HepG2 (cell line): ENCODE results near the gene CALML6. TPM values are rescaled to one million over a fixed set of nuclear protein-coding genes. Genes with fewer than 3 reads are reported as not detected.

Source experiments
- ATAC-seq: fragments of 200-7000 bp; cut with Tn5 transposase; 3 replicates; pipeline ENCODE4 v1.9.1; 2020; ENCODE audit warnings: mild to moderate bottlenecking, moderate library complexity
- BruUV-seq: library from RNA; stranded (reverse); fragments of 400-500 nt; replicated peaks from 2 replicates; lab custom pipeline; 2021; lab: Mats Ljungman, UMichigan
- CTCF ChIA-PET: fragments of 300-600 bp; formaldehyde crosslinking; extraction: SDS; loops from one replicate; lab custom pipeline; 2021; ENCODE audit warnings: low total read pairs, inconsistent platforms, low intra/inter-chr PET ratio; lab: Yijun Ruan, JAX
- POLR2A ChIA-PET: fragments of 350-600 bp; sonication (Branson Sonifier 250); formaldehyde crosslinking; loops from one replicate; lab custom pipeline; 2020; ENCODE audit warnings: antibody characterized with exemption, inconsistent platforms; lab: Yijun Ruan, JAX
- DNase-seq: peaks from one replicate; pipeline ENCODE4 v3.0.0-alpha.2; 2015; ENCODE audit warnings: low spot score
- FAIRE-seq: peaks from 3 replicates; lab custom pipeline; 2011; peaks lifted over from hg19 to GRCh38; lab: Jason Lieb, UNC
- H2AFZ ChIP-seq: one replicate; pipeline ENCODE4 v1.6.1; 2011; ENCODE audit warnings: low read length, inconsistent platforms
- H3K27ac ChIP-seq: fragments of 300-600 bp; 3 replicates; pipeline ENCODE4 v1.8.0; 2011; ENCODE audit warnings: mixed run types, mild to moderate bottlenecking, mixed read lengths, low read length, inconsistent platforms; ENCODE audit not compliant: insufficient read depth; ENCODE audit errors: extremely low read length
- H3K27me3 ChIP-seq, 2 experiments: fragments of 200-600 bp in 1 of 2; 2 replicates in 1 of 2; 3 replicates in 1 of 2; pipeline versions ENCODE4 v1.6.0 to v1.8.0; 2011; ENCODE audit warnings: low read length in 2 of 2, mild to moderate bottlenecking in 2 of 2, moderate library complexity in 2 of 2, inconsistent platforms in 1 of 2; ENCODE audit not compliant: insufficient read depth in 2 of 2, control insufficient read depth in 1 of 2
- H3K36me3 ChIP-seq, 2 experiments: fragments of 200-600 bp in 1 of 2; replicated peaks in 1 of 2; 2 replicates in 1 of 2; 3 replicates in 1 of 2; pipeline versions ENCODE4 v1.5.1 to v1.8.0; 2011; ENCODE audit warnings: low read length in 2 of 2, inconsistent platforms in 1 of 2; ENCODE audit not compliant: insufficient read depth in 2 of 2, control insufficient read depth in 1 of 2
- H3K4me1 ChIP-seq: 2 replicates; pipeline ENCODE4 v1.5.1; 2012; ENCODE audit warnings: low read length, inconsistent platforms; ENCODE audit not compliant: insufficient read depth
- H3K4me2 ChIP-seq: 2 replicates; pipeline ENCODE4 v1.6.0; 2011; ENCODE audit warnings: low read depth, low read length, inconsistent platforms
- H3K4me3 ChIP-seq, 3 experiments: fragments of 200-600 bp in 1 of 3; sonication (generic), shearing (Covaris generic) in 1 of 3; replicated peaks in 1 of 3; 2 replicates each; pipeline ENCODE4 v1.5.1; 2011 to 2016; ENCODE audit warnings: low read length in 3 of 3, inconsistent platforms in 2 of 3, low read depth in 2 of 3, mild to moderate bottlenecking in 2 of 3, control low read depth in 1 of 3, mixed read lengths in 1 of 3; ENCODE audit not compliant: insufficient read depth in 1 of 3
- H3K79me2 ChIP-seq: one replicate; pipeline ENCODE4 v1.6.1; 2011; ENCODE audit warnings: low read length, inconsistent platforms; ENCODE audit not compliant: insufficient read depth
- H3K9ac ChIP-seq: 2 replicates; pipeline ENCODE4 v1.6.0; 2011; ENCODE audit warnings: mild to moderate bottlenecking, low read depth, low read length, inconsistent platforms; ENCODE audit not compliant: insufficient read depth
- H3K9me3 ChIP-seq: 2 replicates; pipeline ENCODE4 v1.5.1; 2012; ENCODE audit warnings: mild to moderate bottlenecking, low read length
- H4K20me1 ChIP-seq: 2 replicates; pipeline ENCODE4 v1.6.0; 2011; ENCODE audit warnings: inconsistent platforms, mild to moderate bottlenecking, low read length, moderate library complexity; ENCODE audit not compliant: insufficient read depth
- AHR ChIP-seq: IDR thresholded peaks from 2 replicates; pipeline ENCODE4 v1.6.1; 2018; ENCODE audit warnings: missing genetic modification reagents, missing compliant biosample characterization
- ELF1 ChIP-seq: sonication (generic); formaldehyde crosslinking; IDR thresholded peaks from 2 replicates; pipeline ENCODE4 v1.4.0; 2020; ENCODE audit warnings: missing genetic modification reagents
- FOSL2 ChIP-seq: sonication (generic); formaldehyde crosslinking; IDR thresholded peaks from 2 replicates; pipeline ENCODE4 v1.4.0; 2020; ENCODE audit warnings: missing genetic modification reagents
- FOXO1 ChIP-seq: sonication (generic); formaldehyde crosslinking; IDR thresholded peaks from 2 replicates; pipeline ENCODE4 v1.4.0; 2020; ENCODE audit warnings: missing genetic modification reagents
- HDAC1 ChIP-seq: sonication (generic); formaldehyde crosslinking; IDR thresholded peaks from 2 replicates; pipeline ENCODE4 v1.5.1; 2020; ENCODE audit warnings: mild to moderate bottlenecking, missing genetic modification reagents
- ISL2 ChIP-seq: sonication (generic); formaldehyde crosslinking; IDR thresholded peaks from 2 replicates; pipeline ENCODE4 v1.5.0; 2020; ENCODE audit warnings: missing genetic modification reagents
- LRRFIP1 ChIP-seq: sonication (generic); formaldehyde crosslinking; conservative IDR thresholded peaks from 2 replicates; pipeline ENCODE4 v1.4.0; 2020; ENCODE audit warnings: missing genetic modification reagents
- MTF2 ChIP-seq: sonication (generic); formaldehyde crosslinking; IDR thresholded peaks from 2 replicates; pipeline ENCODE4 v1.5.0; 2020; ENCODE audit warnings: missing genetic modification reagents, borderline replicate concordance
- NR2F2 ChIP-seq: IDR thresholded peaks from 2 replicates; pipeline ENCODE4 v1.6.1; 2012; ENCODE audit warnings: low read depth, inconsistent platforms, borderline replicate concordance
- PAXIP1 ChIP-seq: sonication (generic); formaldehyde crosslinking; conservative IDR thresholded peaks from 2 replicates; pipeline ENCODE4 v1.4.0; 2020; ENCODE audit warnings: mild to moderate bottlenecking, missing genetic modification reagents, moderate library complexity
- POLR2AphosphoS5 ChIP-seq: IDR thresholded peaks from 2 replicates; pipeline ENCODE4 v1.6.1; 2012; ENCODE audit warnings: low read depth, low read length
- SALL2 ChIP-seq: sonication (generic); formaldehyde crosslinking; IDR thresholded peaks from 2 replicates; pipeline ENCODE4 v1.8.1; 2023; ENCODE audit warnings: mild to moderate bottlenecking, missing genetic modification reagents, inconsistent platforms
- SNAI1 ChIP-seq: sonication (generic); formaldehyde crosslinking; IDR thresholded peaks from 2 replicates; pipeline ENCODE4 v1.5.0; 2020; ENCODE audit warnings: mild to moderate bottlenecking, missing genetic modification reagents, borderline replicate concordance
- ZBTB20 ChIP-seq: sonication (generic); formaldehyde crosslinking; IDR thresholded peaks from 2 replicates; pipeline ENCODE4 v1.8.1; 2023; ENCODE audit warnings: missing genetic modification reagents, low read depth, mild to moderate bottlenecking, borderline replicate concordance
- ZEB1 ChIP-seq: IDR thresholded peaks from 2 replicates; pipeline ENCODE4 v1.6.1; 2012; ENCODE audit warnings: mild to moderate bottlenecking, low read depth, inconsistent platforms; ENCODE audit not compliant: insufficient replicate concordance
- ZMYM4 ChIP-seq: sonication (generic); formaldehyde crosslinking; IDR thresholded peaks from 2 replicates; pipeline ENCODE4 v1.8.1; 2023; ENCODE audit warnings: mild to moderate bottlenecking, missing genetic modification reagents
- ZNF207 ChIP-seq: fragments of 450-650 bp; IDR thresholded peaks from 2 replicates; pipeline ENCODE4 v1.6.1; 2016; ENCODE audit warnings: antibody characterized with exemption, borderline replicate concordance
- ZNF263 ChIP-seq: sonication (generic); formaldehyde crosslinking; IDR thresholded peaks from 2 replicates; pipeline ENCODE4 v1.4.0; 2020; ENCODE audit warnings: missing genetic modification reagents
- ZNF614 ChIP-seq: IDR thresholded peaks from 2 replicates; pipeline ENCODE4 v1.6.1; 2018; ENCODE audit warnings: missing biosample characterization, missing genetic modification reagents, inconsistent platforms, borderline replicate concordance
- ZNF644 ChIP-seq: IDR thresholded peaks from 2 replicates; pipeline ENCODE4 v1.6.1; 2016; ENCODE audit warnings: low read depth
- WGBS: methylation state at CpG from one replicate; pipeline ENCODE4 v1.1.6; 2017; ENCODE audit warnings: low lambda C conversion rate; 5-methylcytosine and 5-hydroxymethylcytosine counted together
- in situ Hi-C: cut with HindIII; loops from 2 replicates; pipeline ENCODE4 v1.10.0; 2017; ENCODE audit warnings: low pct_unique_long_range_greater_than_20kb; ENCODE audit not compliant: extremely low pct_ligation_motif_present
- intact Hi-C: fragments of 100-400 bp; cut with micrococcal nuclease; formaldehyde crosslinking; loops from one replicate; pipeline ENCODE4 v1.10.0; 2022; ENCODE audit not compliant: unreplicated experiment
- polyA plus RNA-seq, 8 experiments: library from polyadenylated mRNA; depleted of rRNA in 3 of 8; stranded (reverse) in 7 of 8; unstranded in 1 of 8; fragments of >200 nt; fragmentation: Illumina TruSeq in 4 of 8; extraction: Trizol in 4 of 8; gene quantifications; 2 replicates each; pipeline versions ENCODE4 v1.2.1 to v1.2.3, GENCODE V29; 2011 to 2016; ENCODE audit warnings: low read depth in 4 of 8, missing spikeins in 1 of 8, mixed read lengths in 1 of 8; ENCODE audit not compliant: insufficient read depth in 1 of 8
- total RNA-seq, 5 experiments: library from RNA; depleted of rRNA; stranded (reverse); fragments of >200 nt; fragmentation: Illumina TruSeq; extraction: Trizol; gene quantifications; 2 replicates each; pipeline ENCODE4 v1.2.3, GENCODE V29; 2016; ENCODE audit warnings: low read depth in 1 of 5

The CALML6 gene
- total and polyA plus RNA-seq, 2 of the 13 experiments (the other 11 are each of a cell fraction or from before 2014, with no cell fraction given): 0.11 to 0.12 TPM

DNA sequence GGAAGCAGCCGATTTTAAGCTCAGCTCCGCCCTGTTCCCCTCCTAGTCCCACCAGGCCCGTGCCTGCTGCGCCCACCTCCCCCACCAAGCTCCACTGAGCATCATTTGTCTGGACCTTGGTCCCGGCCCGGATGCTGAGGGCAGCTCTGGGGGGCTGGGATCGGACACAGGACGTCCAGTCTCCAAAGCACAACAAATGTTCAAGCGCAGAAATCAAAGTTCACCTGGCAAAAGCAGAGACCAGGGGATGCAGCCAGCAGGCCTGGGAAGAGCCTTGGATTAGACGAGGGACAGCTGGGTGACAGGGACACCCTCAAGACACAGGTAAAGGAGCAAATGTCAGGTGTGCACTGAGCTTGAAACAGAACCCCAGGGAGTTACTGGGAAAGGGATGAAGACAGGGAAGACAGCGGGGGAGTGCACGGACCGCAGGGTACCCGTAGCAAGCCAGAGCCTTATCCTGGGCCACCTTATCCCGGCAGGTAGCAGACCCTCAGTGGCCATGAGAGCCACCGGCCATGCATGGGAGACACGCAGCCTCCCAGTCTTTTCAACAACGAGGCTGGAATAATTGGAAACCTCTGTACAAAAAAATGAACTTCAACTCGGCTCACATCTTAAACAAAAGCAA, 26.3 kb downstream of the CALML6 start:
- Histone ChIP-seq H3K4me2 (peak overlapping the region; percentile 95), H3K4me3 (peak overlapping the region; percentile 29 to 87 (median 54); a peak in 5 of 6 replicates), H3K27me3 (no peaks in the 10 kb centered on the region), H3K9ac (peak overlapping the region; percentile 84), H3K9me3 (no peaks in the 10 kb centered on the region), H2AFZ (no peak overlapping the region), H3K79me2 (peaks cover 13% of the 10 kb centered on the region), H3K36me3 (no peaks in the 10 kb centered on the region; a peak in 1 of 5 replicates), H3K4me1 (peaks cover 71% of the 10 kb centered on the region), H4K20me1 (0 out of 2 replicates have a peak, but pooled peaks cover 3% of the 10 kb centered on the region), H3K27ac (peak overlapping the region; percentile 91)
- peak; percentile 96 for FAIRE-seq
- no TSS peak for BruUV-seq
- intact Hi-C loops: no loop called here
- 8% methylated on average over 13 of the region's 19 CpGs for WGBS
- peak; percentile 92 for DNase-seq
- POLR2A ChIA-PET: interaction anchor here (0.8 to 4.3 kb wide), 6 partner anchors 17 to 89 kb away, joined by 3 to 55 read pairs (median 8); partner anchors contain the start of gene TMEM52
- ATAC-seq: peak; percentile 28
- CTCF ChIA-PET: no interaction called here
- in situ Hi-C loops: no loop called here
- TF ChIP-seq ZBTB20 (CRISPR knock-in tag): peak; percentile 85; the same call in 1 of the 2 replicates
- TF ChIP-seq ZNF263 (CRISPR knock-in tag): 0 out of 2 replicates have a peak, but pooled peaks have one; percentile 34
- TF ChIP-seq ISL2 (CRISPR knock-in tag): peak; percentile 39; the same call in 1 of the 2 replicates
- no peak for TF ChIP-seq MTF2
- peak; percentile 62; the same call in 1 of the 2 replicates for TF ChIP-seq ELF1 (CRISPR knock-in tag)
- peak; percentile 78 for TF ChIP-seq ZEB1
- TF ChIP-seq ZNF207: no peak
- TF ChIP-seq FOSL2 (CRISPR knock-in tag): peak; percentile 53; the same call in 1 of the 2 replicates
- 0 out of 2 replicates have a peak, but pooled peaks have one; percentile 39 for TF ChIP-seq AHR (CRISPR knock-in tag)
- TF ChIP-seq POLR2AphosphoS5: peak; percentile 67
- peak; percentile 87; the same call in 1 of the 2 replicates for TF ChIP-seq ZNF614 (CRISPR knock-in tag)
- peak; percentile 93 for TF ChIP-seq HDAC1 (CRISPR knock-in tag)
- peak; percentile 50; the same call in 1 of the 2 replicates for TF ChIP-seq ZMYM4 (CRISPR knock-in tag)
- TF ChIP-seq PAXIP1 (CRISPR knock-in tag): peak; percentile 99
- TF ChIP-seq LRRFIP1: no peak
- peak; percentile 90 for TF ChIP-seq FOXO1 (CRISPR knock-in tag)
- TF ChIP-seq SNAI1: 0 out of 2 replicates have a peak, but pooled peaks have one; percentile 57
- TF ChIP-seq NR2F2: peak; percentile 41; the same call in 1 of the 2 replicates
- 0 out of 2 replicates have a peak, but pooled peaks have one; percentile 44 for TF ChIP-seq SALL2 (CRISPR knock-in tag)
- 0 out of 2 replicates have a peak, but pooled peaks have one; percentile 12 for TF ChIP-seq ZNF644 (CRISPR knock-in tag)
